GM18868 (cell line): ENCODE measurements around the gene PNPT1.
"Not testable (repeated sequence)": the region's sequence is repeated elsewhere in the genome, so short reads cannot be mapped to it uniquely, and the experiment has no call there.

Experiments used
- ATAC-seq: cut with Tn5 transposase; IDR thresholded peaks from one replicate; pipeline ENCODE4 v1.9.1; 2021; ENCODE audit warnings: mild to moderate bottlenecking, moderate library complexity; ENCODE audit not compliant: unreplicated experiment

The PNPT1 gene

DNA sequence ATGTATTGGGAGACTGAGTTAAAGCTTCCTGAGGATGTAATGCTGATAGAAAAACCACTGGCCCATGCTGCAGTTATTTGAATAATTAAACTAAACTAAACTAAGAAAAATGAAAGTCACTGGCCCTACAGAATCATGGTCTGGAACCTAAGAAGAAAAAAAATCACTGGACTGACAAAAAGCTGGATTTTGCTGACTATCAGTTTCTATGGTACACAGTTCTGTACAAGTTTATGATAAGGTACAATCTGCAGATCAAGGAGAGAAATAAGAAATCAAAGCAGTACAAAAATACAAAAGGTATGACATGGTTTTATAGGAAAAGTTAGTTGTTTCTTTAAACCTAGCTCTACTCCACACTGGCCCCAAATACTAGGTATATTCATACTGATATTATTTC is 91.8 kb downstream of the PNPT1 start:
- ATAC-seq = no peak

DNA sequence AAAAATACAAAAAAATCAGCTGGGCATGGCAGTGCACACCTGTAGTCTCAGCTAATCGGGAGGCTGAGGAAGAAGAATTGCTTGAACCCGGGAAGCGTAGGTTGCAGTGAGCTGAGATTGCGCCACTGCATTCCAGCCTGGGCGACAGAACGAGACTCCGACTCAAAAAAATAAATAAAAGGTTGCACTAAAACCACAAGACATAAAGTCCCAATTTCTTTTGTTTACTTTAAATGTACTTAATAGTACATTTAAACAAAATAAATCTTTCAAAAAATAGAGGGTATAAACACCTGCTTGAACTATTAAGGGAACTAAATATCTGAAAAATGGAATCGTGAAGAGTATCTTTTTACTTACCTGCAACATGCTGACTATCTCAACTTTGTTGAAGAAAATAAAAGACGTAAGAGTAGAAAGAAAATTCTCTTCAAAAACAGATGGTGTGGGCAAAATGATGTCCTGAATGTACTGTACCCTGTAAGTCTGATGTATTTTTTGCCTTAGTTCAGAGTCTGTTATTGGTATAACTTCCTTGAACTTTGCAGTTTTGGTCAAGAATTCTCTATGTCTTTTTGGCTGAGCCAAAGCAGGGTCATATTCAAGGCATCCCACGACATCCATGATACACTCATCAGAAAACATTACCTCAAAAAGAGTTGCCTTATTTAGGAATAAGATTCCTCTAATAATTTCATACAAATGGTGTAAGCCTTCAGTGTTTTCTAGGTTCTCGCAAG is 95.4 kb downstream of the PNPT1 start:
- no peak for ATAC-seq

DNA sequence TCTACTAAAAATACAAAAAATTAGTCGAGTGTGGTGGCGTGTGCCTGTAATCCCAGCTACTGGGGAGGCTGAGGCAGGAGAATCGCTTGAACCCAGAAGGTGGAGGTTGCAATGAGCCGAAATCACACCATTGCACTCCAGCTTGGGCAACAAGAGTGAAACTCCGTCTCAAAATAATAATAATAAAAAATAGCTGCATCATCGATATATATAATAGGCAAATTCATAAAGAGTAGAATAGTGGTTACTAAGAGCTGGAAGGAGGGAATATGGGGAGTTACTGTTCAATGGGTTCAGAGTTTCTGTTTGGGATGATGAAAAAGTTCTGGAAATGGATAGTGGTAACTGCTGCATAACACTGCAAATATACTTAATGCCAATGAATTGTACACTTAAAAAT is 96.8 kb downstream of the PNPT1 start:
- ATAC-seq = not testable (repeated sequence)

DNA sequence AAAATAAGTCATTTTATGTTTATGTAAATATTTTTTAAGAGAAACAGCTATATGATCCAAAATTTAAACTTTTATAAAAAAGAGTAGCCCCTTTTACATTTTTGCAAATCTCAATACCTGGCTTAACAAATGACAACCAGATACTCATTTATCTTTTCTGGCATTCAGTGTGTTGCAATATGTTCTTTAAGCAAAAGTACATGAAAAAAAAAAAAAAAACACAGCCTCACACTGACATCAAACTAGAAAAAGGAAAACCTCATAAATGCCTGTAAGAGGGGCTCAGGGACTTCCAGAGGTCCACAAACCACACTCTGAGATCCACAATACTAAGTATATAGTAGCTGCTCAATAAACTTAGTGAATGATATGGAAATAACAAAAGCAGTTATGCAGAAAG is 98.1 kb downstream of the PNPT1 start:
- ATAC-seq = no peak

DNA sequence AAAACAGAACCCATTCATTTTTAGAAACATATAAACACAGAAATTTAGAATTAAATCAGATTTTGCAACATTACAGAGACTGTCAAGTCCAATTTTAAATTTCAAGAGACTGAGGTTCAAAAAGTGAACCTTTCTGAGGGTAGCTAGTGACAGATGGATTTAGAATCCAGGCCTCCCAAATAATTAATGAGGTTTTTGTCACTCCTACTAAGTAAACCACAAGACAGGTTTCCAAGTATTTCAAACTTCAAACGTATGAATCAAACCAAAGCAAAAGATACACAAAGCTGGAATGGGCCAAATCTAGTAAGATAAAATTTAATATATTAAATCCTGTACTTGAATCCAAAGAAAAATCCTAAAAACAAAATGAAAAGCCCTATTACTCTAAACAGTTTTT is 101.5 kb downstream of the PNPT1 start:
- ATAC-seq = no peak

DNA sequence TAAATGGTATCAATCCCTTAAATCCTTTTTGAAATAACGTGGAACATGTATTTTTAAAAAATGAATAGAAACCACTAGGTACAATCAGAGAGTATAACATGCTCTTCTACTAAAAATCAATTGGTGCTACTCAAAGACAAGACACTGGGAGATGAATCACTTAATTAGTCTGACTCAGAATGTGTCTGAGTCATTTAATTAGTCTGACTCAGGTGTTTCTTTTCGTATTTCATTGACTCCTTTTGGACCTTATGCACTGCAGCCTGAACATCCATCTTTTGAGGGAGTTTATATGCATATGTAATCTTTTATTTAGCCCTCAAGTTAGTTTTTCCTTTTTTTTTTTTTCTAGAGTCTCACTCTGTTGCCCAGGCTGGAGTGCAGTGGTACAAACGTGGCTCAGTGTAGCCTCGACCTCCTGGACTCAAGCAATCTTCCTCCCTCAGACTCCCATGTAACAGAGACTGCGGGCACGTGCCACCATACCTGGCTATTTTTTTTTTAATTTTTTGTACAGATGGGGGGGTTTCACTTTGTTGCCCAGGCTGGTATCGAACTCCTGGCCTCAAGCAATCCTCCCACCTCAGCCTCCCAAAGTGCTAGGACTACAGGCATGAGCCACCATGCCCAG is 102.7 kb downstream of the PNPT1 start:
- ATAC-seq = peak; percentile 93

DNA sequence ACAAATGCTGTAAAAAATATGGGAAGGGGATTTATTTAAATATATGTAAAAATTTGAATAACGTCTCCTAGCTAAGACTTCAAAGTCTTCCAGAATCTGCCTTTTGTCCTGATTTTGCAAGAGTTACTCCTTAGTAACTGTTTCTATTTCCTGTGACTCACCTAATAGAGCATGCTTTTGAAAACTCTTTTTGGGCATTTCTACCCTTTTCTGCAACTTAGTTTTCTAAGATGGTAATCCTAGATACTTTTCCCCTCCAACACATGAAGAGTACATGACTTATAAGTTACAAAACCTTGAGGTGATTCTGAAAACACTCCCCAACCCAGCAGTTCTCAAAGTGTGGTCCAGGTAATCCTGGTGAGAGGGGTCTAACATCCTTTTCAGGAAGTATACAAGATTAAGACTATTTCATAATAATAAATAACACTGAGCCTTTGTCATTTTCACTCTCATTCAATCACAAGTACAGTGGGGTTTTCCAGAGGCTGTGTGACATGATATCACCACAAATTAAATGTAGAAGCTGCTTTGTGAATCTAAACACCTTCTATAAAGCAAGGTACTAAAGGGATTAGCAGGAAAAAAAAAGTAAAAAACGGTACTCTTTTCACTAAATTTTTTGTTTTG is 108.1 kb downstream of the PNPT1 start:
- ATAC-seq = no peak
